Measurements from ENCODE around the gene HS3ST3A1.

The HS3ST3A1 gene

GRCh38 chr17:13601776-13602551, at the start of gene HS3ST3A1:
Gene HS3ST3A1 (minus strand): TSS chr17:13601929. CDS start chr17:13601129, 800 bp downstream.
- in situ Hi-C loops (cut with HindIII; ENCODE audit: low pct_ligation_motif_present, low pct_unique_long_range_greater_than_20kb, low sequenced_read_pairs): no loop called here
- DNase-seq: peak; percentile 93

DNA sequence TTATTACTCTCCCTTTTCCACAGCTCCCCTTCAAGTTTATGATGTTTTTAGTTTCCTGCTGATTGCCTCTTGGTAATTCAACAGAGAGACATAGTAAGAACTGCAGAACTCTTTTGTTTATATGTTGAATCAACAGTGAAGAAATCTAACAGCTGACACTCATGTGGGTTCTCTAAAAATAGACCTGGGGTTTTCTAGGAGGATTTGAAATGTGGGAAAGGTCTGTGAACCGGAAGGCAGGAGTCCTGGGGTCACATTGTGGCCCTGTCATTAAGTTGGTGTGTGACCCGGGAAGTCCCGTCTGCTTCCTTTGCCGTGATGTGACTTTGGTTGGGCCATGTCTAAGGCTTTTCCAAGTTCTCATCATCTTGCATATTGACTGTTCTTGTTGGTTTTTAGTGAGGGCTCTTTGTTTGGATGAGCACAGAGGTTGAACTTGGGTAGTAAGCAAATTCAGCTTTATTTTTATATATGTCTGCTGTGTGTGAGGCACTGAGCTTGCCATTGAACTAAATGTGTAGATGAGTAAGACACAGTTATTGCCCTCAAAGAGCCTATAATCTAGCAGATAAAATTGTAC, 48.5 kb upstream of the HS3ST3A1 start:
- no peak for DNase-seq
- in situ Hi-C loops (cut with HindIII; ENCODE audit: low pct_ligation_motif_present, low pct_unique_long_range_greater_than_20kb, low sequenced_read_pairs): no loop called here

GRCh38 chr17:13647543-13648021, 45.9 kb upstream of the HS3ST3A1 start:
- DNase-seq: no peak
- in situ Hi-C loops (cut with HindIII; ENCODE audit: low pct_ligation_motif_present, low pct_unique_long_range_greater_than_20kb, low sequenced_read_pairs): no loop called here

DNA sequence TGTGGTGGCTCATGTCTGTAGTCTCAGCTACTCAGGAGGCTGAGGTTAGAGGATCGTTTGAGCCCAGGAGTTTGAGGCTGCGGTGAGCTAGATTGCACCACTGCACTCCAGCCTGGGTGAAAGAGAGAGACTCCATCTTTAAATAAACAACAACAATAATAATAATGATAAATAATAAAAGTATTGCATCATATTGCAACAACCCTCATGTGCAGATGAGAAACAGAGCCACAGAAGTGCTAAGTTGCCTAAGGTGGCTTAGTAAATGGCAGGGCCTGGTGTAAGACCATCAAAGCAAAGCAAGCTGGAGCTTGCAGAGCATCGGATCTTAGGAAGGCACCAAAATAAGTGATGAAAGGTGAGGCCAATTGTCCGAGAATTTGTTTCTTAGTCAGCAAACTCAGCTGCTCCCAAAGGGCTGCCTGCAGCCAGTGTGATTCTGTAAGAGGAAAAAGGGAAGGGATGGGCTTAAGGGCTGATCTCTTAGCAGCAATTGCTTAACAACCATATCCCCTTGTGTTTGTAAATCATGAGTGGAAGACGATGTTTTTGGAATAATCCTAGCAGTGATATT, 45.3 kb upstream of the HS3ST3A1 start:
- no peak for DNase-seq
- in situ Hi-C loops (cut with HindIII; ENCODE audit: low pct_ligation_motif_present, low pct_unique_long_range_greater_than_20kb, low sequenced_read_pairs): no loop called here

GRCh38 chr17:13646411-13646810, 44.7 kb upstream of the HS3ST3A1 start:
- in situ Hi-C loops (cut with HindIII; ENCODE audit: low pct_ligation_motif_present, low pct_unique_long_range_greater_than_20kb, low sequenced_read_pairs): no loop called here

DNA sequence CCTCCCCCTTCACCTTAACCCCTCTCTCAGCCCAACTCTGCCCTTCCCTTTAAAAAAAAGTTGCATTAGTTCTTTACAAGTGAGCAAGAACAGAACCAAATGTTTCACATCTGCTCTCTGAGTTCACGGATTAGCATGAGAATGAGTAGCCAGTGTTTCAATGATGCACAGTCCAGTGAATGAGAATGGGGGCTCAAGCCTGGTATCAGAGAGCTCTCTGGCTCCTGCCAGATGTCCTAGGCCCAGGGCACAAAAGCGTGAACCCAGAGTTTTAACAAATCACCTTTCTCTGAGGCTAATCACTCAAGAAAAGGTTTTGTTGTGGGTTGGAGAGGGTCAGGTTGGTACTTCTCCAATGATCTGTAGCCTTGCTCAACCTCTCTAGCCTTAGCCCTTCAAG, 41.5 kb upstream of the HS3ST3A1 start:
- in situ Hi-C loops (cut with HindIII; ENCODE audit: low pct_ligation_motif_present, low pct_unique_long_range_greater_than_20kb, low sequenced_read_pairs): no loop called here
- DNase-seq: no peak

More at GRCh38 chr17:13646411-13646810, 44.7 kb upstream of the HS3ST3A1 start:
- no peak for DNase-seq

DNA sequence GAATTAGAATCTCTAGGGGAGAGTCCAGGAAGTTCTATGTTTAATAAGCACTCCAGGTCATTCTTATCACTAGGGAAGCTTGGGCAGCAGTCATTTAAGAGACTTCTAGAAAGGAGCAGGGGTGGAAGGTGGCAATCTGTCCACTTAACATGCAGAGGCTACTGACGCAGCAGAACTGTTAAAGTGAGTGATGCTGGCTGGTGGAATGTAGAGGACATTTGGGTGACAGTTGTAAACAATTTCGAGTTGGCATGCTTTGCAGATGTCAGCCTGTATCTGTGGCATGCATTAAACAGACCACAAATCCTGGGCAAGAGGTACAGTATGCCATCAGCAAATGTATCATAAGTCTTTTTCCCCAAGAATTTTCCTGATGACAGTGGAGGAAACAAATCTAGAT, 40.5 kb upstream of the HS3ST3A1 start:
- DNase-seq: no peak
- in situ Hi-C loops (cut with HindIII; ENCODE audit: low pct_ligation_motif_present, low pct_unique_long_range_greater_than_20kb, low sequenced_read_pairs): no loop called here

GRCh38 chr17:13640551-13640950, 38.8 kb upstream of the HS3ST3A1 start:
- DNase-seq: no peak
- in situ Hi-C loops (cut with HindIII; ENCODE audit: low pct_ligation_motif_present, low pct_unique_long_range_greater_than_20kb, low sequenced_read_pairs): no loop called here

- in situ Hi-C loops (cut with HindIII; ENCODE audit: low pct_ligation_motif_present, low pct_unique_long_range_greater_than_20kb, low sequenced_read_pairs): no loop called here
These were observed 37.2 kb upstream of the HS3ST3A1 start for GRCh38 chr17:13638855-13639458.

GRCh38 chr17:13636951-13637350, 35.2 kb upstream of the HS3ST3A1 start:
- in situ Hi-C loops (cut with HindIII; ENCODE audit: low pct_ligation_motif_present, low pct_unique_long_range_greater_than_20kb, low sequenced_read_pairs): no loop called here
- DNase-seq: no peak

More at GRCh38 chr17:13638855-13639458, 37.2 kb upstream of the HS3ST3A1 start:
- DNase-seq: no peak

DNA sequence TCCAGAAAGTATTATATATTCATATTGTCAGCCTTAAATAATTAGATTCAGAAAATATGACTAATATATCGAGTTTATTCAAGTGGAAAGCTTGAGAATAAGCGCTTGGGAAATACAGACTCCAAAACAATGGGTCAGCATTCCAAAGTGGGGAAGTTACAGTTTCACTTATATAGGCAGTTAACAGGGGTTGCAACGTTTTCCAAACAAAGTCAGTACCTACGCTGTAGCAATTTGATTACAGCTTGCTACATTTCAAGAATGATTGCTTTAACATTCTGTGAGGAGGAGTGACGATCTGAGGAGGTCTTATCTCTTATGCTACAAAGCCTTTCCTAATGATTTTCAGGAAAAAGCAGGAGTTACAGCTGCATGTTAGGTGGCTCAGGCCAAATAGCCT, 34.2 kb upstream of the HS3ST3A1 start:
- in situ Hi-C loops (cut with HindIII; ENCODE audit: low pct_ligation_motif_present, low pct_unique_long_range_greater_than_20kb, low sequenced_read_pairs): no loop called here
- DNase-seq: no peak

DNA sequence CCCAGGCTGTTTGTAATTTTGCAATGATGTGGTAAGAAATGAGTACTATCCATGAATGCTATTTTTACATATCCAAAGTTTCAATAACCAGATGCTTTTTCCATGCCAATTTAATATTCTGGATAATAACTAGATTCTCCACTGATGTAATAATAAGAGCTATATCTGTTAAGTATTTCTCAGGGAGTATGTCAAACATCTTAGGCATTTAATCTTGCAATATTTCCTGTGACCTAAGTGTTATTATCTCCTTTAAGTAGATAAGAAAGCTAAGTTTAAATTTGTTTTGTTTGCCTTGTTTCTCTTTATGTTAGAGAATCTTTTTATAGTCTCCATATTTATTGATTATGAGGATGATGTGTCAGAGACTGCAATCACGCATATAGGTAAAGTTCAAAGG, 32.3 kb upstream of the HS3ST3A1 start:
- in situ Hi-C loops (cut with HindIII; ENCODE audit: low pct_ligation_motif_present, low pct_unique_long_range_greater_than_20kb, low sequenced_read_pairs): no loop called here

GRCh38 chr17:13631529-13631928, 29.8 kb upstream of the HS3ST3A1 start:
- in situ Hi-C loops (cut with HindIII; ENCODE audit: low pct_ligation_motif_present, low pct_unique_long_range_greater_than_20kb, low sequenced_read_pairs): no loop called here
- DNase-seq: no peak

More for the DNA sequence above, 32.3 kb upstream of the HS3ST3A1 start:
- no peak for DNase-seq

DNA sequence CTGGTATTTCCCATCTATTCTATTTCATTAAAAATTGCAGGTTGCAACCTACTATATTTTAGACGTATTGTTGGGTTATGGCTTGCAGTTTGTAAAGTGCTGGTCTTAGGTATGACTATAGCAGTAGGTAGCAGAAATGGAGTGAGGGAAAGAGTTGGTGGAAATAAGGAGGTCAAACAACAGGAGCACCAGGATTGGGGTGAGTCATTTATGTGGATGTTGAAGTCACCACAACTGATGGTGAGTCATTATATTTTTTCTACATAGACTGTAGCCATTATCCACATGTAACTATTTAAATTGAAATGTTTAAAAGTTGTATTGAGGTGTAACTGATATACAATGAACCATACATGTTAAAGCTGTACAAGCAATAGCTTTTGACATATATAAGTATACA, 25.0 kb upstream of the HS3ST3A1 start:
- in situ Hi-C loops (cut with HindIII; ENCODE audit: low pct_ligation_motif_present, low pct_unique_long_range_greater_than_20kb, low sequenced_read_pairs): no loop called here

DNA sequence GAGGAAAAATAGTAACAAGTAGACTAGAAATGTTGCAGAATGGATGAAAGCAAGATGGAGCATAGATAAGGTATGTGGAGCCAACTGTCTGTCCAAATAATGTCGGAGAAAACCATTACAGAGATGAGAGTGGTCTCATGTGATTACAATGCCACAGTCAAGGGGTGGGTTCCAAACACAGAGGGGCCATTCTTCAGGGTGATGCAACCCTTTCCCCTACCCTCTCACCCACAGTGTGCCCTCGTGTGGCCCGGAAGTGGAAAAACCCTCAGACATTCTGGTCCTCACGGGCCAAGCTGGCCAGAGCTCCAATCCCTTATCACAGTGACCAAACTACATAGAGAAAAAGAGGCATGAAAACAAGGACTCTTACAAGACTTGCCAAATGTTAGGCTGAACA, 17.7 kb upstream of the HS3ST3A1 start:
- DNase-seq: no peak
- in situ Hi-C loops (cut with HindIII; ENCODE audit: low pct_ligation_motif_present, low pct_unique_long_range_greater_than_20kb, low sequenced_read_pairs): no loop called here

More for the DNA sequence above, 25.0 kb upstream of the HS3ST3A1 start:
- peak; percentile 68 for DNase-seq

DNA sequence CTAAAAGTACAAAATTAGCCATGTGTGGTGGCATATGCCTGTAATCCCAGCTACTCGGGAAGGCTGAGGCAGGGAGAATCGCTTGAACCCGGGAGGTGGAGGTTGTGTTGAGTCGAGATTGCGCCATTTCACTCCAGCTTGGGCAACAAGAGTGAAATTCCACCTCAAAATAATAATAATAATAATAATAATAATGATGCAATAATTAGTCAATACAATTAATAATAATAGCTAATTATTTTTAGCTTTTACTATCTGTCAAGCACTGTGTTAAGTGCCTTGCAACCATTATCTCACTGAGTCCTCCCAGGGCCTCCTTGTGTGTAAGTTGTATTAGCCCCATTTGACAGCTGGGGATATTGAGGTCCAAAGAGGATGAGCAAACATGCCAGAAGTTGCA, 14.3 kb upstream of the HS3ST3A1 start:
- in situ Hi-C loops (cut with HindIII; ENCODE audit: low pct_ligation_motif_present, low pct_unique_long_range_greater_than_20kb, low sequenced_read_pairs): no loop called here
- no peak for DNase-seq

DNA sequence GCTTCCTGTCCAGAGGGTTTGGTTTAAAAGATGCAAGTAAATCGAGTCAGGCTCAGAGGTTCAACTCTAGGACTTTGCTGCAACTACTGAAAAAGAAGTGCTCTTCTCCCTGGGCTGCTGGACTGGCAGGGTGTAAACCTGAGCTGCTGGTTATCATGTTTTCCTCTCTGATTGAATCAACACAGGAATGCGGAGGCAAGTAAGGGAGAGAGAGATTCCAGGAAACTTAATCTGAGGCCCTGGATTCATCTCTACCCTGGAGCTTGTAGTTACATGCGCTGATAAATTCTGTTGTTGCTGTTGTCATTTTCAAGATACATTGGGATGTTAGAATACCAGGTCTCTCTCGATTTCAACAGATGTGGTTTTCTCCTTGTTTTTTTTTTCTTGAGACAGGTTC, 8.2 kb upstream of the HS3ST3A1 start:
- DNase-seq: no peak
- in situ Hi-C loops (cut with HindIII; ENCODE audit: low pct_ligation_motif_present, low pct_unique_long_range_greater_than_20kb, low sequenced_read_pairs): no loop called here

DNA sequence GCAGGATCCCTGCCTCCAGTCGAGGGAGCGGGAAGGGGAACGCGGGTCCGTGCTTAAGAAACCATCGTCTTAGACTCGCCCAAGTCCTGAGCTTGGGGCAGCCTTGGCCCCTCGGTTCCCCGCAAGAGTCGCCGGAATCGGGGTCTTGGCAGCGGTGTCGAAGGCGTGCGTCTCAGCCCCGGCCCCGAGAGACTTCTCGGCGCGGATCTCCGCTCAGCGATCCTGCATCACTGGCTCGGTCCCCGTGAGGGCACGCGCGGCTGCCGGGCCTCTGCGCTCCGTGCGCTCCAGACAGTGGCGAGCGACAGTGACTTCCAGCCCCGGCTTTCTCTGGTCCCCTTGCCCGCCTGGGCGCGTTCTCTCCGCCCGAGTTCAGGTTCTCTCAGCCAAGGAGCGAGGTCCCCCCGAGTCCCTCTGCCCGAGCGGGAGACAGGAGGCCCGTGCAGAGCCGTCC, 380 bp downstream of the HS3ST3A1 start:
- in situ Hi-C loops (cut with HindIII; ENCODE audit: low pct_ligation_motif_present, low pct_unique_long_range_greater_than_20kb, low sequenced_read_pairs): no loop called here
- DNase-seq: no peak

Measured in ACHN (cell line).